Measurements from ENCODE around the gene UFC1. TPM values are rescaled to one million over a fixed set of nuclear protein-coding genes. Genes with fewer than 3 reads are reported as not detected.

UFC1 gene
- total RNA-seq, 4 donors from 2014 or later: 42.0 to 100 (median 82.5) TPM

DNA sequence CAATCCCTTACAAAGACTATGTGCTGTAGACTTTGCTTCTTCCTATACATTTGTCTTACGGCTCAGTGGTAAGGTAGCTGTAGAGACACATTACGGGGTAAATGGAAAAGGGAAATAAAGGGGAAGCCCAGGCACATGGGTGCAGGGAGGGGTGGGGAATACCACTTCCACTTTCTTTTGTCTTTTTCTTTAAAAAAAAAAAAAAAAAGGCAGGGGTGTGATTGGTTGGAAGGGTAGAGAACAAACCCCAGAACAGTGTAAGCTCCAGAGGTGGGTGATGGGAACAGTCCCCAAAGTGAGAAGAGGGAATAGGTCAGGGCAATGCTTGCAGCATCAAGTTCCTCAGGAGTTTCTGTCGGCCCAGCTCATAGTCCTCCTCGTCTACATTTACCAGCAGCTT is 31.9 kb upstream of the UFC1 start:
- no peak for DNase-seq (ENCODE audit: low spot score in 2 of 2)
- TF ChIP-seq, protein P1, sequence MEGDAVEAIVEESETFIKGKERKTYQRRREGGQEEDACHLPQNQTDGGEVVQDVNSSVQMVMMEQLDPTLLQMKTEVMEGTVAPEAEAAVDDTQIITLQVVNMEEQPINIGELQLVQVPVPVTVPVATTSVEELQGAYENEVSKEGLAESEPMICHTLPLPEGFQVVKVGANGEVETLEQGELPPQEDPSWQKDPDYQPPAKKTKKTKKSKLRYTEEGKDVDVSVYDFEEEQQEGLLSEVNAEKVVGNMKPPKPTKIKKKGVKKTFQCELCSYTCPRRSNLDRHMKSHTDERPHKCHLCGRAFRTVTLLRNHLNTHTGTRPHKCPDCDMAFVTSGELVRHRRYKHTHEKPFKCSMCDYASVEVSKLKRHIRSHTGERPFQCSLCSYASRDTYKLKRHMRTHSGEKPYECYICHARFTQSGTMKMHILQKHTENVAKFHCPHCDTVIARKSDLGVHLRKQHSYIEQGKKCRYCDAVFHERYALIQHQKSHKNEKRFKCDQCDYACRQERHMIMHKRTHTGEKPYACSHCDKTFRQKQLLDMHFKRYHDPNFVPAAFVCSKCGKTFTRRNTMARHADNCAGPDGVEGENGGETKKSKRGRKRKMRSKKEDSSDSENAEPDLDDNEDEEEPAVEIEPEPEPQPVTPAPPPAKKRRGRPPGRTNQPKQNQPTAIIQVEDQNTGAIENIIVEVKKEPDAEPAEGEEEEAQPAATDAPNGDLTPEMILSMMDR (IDR thresholded peaks at IDR 0.05): no peak
- TF ChIP-seq POLR2A (IDR thresholded peaks at IDR 0.05): no peak
- 60 to 72% methylated on average over 4 of the region's 4 CpGs for WGBS, 2 donors
- intact Hi-C loops (cut with DNase I; ENCODE audit: low total_unique reads): no loop called here
- H3K4me3 ChIP-seq (ENCODE audit: low read depth, poor library complexity, severe bottlenecking): no peak overlapping the region

DNA sequence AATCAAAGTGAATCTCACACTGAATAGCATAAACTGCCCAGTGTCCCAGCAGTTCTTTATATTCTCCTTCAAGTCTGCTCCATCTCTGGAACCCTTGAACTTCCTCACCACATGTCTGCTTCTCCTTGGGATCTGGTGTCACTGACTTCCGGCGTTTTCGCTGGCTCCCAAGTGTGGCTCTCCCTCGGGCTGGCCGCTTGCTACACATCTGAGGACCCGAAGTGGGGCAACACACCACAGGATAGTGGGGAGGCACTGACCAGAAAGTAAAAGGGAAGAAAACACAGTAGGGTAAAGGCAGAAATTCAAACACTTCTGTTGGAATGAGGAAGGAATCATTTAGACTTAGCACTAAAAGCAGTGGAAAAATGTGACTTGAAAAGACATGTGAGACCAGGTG is 30.8 kb upstream of the UFC1 start:
- DNase-seq (ENCODE audit: low spot score in 2 of 2): no peak
- intact Hi-C loops (cut with DNase I; ENCODE audit: low total_unique reads): no loop called here
- TF ChIP-seq, protein P1 (IDR thresholded peaks at IDR 0.05): no peak
- no peak for TF ChIP-seq POLR2A (IDR thresholded peaks at IDR 0.05)
- no peak overlapping the region for H3K4me3 ChIP-seq (ENCODE audit: low read depth, poor library complexity, severe bottlenecking)
- WGBS, 2 donors: 83 to 85% methylated on average over 6 of the region's 6 CpGs

DNA sequence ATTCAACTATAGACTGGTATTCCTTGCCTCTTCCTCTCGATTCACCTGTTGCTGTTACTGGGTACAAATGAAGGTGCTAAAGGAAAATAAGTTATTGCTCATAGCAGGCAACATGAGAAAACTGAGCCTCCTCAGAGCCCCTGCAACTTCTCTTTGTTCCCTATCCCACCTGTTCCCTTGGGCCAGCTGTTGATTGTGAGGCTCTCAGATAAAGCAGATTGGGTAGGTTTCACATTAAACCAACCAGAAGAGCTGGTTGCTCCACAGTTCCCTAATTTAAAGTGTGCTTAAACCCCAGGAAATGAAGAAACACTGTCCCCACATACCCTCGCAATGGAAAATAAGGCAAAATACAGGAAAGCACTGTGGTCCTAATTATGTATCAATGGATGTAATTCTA is 26.1 kb upstream of the UFC1 start:
- DNase-seq (ENCODE audit: low spot score in 2 of 2): no peak
- TF ChIP-seq, protein P1 (IDR thresholded peaks at IDR 0.05): no peak
- TF ChIP-seq POLR2A (IDR thresholded peaks at IDR 0.05): no peak
- H3K4me3 ChIP-seq (ENCODE audit: low read depth, poor library complexity, severe bottlenecking): no peak overlapping the region
- intact Hi-C loops (cut with DNase I; ENCODE audit: low total_unique reads): no loop called here
- 81 to 83% methylated on average over 2 of the region's 2 CpGs for WGBS, 2 donors

DNA sequence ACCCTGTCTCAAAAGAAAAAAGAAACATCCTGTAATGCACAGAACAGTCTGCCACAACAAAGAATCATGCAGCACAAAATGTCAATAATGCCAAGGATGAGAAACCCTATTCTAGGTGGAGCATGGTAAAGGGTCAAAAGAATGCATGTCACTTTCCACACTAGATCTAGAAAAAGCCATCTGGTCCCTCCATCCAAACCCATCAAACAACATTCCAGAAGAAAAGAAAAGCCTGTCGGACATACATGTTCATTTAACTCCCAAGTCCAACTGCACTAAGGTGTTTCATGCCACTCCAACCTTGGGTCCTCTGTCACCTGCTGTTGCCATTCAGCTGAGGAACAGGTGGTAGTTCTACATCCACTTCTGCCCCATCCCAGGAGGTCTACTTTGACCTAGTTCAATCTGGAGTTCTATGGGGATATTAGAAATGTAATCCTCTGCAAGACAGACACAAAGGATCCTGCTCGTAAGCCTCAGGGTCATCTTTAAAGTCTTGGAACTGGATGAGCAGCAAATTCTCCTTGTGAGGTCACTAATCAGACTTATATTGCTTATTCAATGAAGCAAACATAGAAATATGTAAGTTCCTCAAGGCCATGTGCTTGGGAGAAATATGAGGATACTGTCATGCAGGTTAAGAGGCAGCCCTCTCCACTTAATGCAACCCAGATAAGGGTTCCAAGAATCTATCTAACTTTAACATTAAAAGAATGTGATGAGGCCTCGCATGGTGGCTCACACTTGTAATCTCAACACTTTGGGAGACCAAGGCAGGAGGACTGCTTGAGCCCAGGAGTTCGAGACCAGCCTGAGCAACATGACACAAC is 25.0 kb upstream of the UFC1 start:
- DNase-seq (ENCODE audit: low spot score in 2 of 2): no peak
- no peak overlapping the region for H3K4me3 ChIP-seq (ENCODE audit: low read depth, poor library complexity, severe bottlenecking)
- intact Hi-C loops (cut with DNase I; ENCODE audit: low total_unique reads): no loop called here
- WGBS, 2 donors: 92 to 95% methylated on average over 4 of the region's 4 CpGs
- TF ChIP-seq, protein P1 (IDR thresholded peaks at IDR 0.05): no peak
- TF ChIP-seq POLR2A (IDR thresholded peaks at IDR 0.05): no peak

DNA sequence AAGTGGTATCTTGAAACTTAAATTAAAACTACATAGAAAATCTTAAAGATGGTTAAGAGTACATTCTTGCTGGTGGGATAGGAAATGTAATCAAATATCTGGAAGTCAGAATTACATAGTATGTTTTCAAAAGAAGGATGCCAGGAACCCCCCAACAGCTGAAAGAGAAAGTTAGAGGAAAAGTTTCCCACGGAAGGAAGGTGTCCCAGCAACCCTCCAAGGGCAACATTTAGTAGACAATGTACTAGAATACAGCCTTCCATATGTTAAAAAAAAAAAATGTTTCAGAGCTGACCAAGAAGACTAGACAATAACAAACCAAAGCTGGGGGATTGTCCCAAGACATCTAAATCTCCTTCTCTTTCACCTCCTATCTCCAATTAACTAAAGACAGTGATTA is 23.5 kb upstream of the UFC1 start:
- WGBS, 2 donors: 58 to 64% methylated on average over 1 of the region's 1 CpG
- intact Hi-C loops (cut with DNase I; ENCODE audit: low total_unique reads): no loop called here
- no peak overlapping the region for H3K4me3 ChIP-seq (ENCODE audit: low read depth, poor library complexity, severe bottlenecking)
- TF ChIP-seq, protein P1 (IDR thresholded peaks at IDR 0.05): no peak
- TF ChIP-seq POLR2A (IDR thresholded peaks at IDR 0.05): no peak
- no peak for DNase-seq (ENCODE audit: low spot score in 2 of 2)
